ENCODE data around the gene BMAL1. TPM values are rescaled to one million over a fixed set of nuclear protein-coding genes. Genes with fewer than 3 reads are reported as not detected.

Gene BMAL1
- total and polyA plus RNA-seq, 2 of the 8 experiments (the other 6 are each of a cell fraction or from before 2014, with no cell fraction given): 6.8 to 6.9 TPM

DNA sequence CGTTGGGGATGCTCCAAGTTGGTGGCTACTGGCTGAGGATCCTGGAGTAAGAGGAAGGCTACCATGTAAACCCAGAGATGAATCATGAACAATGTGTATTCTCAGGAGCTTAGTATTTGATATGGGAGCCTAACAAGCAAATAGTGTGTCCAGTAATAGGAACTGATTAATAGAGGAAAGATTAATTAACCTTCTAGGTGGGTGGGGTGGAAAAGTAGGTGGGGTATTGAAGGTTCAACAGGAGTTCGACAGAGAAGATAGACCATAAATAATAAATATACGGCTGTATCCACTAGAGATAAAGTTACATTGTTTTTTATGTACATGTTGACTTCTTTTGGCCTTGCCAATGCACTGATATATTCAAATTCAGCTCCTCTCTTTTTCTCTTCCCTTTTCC is 43.1 kb downstream of the BMAL1 start:
- no peaks in the 10 kb centered on the region for H3K79me1 ChIP-seq (ENCODE audit: low read depth, low read length)
- H3K9me3 ChIP-seq (ENCODE audit: insufficient read depth in 2 of 2, low read depth in 1 of 2, low read length in 1 of 2): no peaks in the 10 kb centered on the region
- 87% methylated on average over 3 of the region's 3 CpGs; no CpG with 5 or more reads in 1 of the 2 experiments for WGBS, 2 experiments (ENCODE audit: extremely low coverage in 1 of 2, insufficient coverage in 1 of 2, insufficient read length in 1 of 2, insufficient replicate concordance in 2 of 2, low coverage in 1 of 2, low lambda C conversion rate in 2 of 2, missing lambda C conversion rate in 1 of 2)
- no peak for FAIRE-seq
- H3K36me3 ChIP-seq (ENCODE audit: control insufficient read depth in 2 of 4, insufficient read depth in 4 of 4, low read length in 3 of 4): no peaks in the 10 kb centered on the region
- H3K4me1 ChIP-seq (replicated peaks in 1 of 4; ENCODE audit: control insufficient read depth in 3 of 4, insufficient read depth in 4 of 4, low read length in 3 of 4): peaks cover 0 to 3% (median 0%) of the 10 kb centered on the region in 4 experiments; a peak in 1 of 7 replicates
- no peak overlapping the region for H2BK15ac ChIP-seq (ENCODE audit: low read length)
- no peak overlapping the region for H2AFZ ChIP-seq (ENCODE audit: low read length)
- no peaks in the 10 kb centered on the region for H3K79me2 ChIP-seq (ENCODE audit: control insufficient read depth in 1 of 2, insufficient read depth in 2 of 2, low read length in 2 of 2)
- H4K5ac ChIP-seq (ENCODE audit: insufficient read length, low read depth, low read length): no peak overlapping the region
- H4K8ac ChIP-seq (ENCODE audit: extremely low read depth, insufficient read depth, low read length): no peak overlapping the region
- H2BK120ac ChIP-seq (replicated peaks; ENCODE audit: low read depth, low read length): no peak overlapping the region
- no peak overlapping the region for H4K91ac ChIP-seq (replicated peaks; ENCODE audit: insufficient read length, low read length)
- no peak overlapping the region for H2AK5ac ChIP-seq (ENCODE audit: low read depth, low read length)
- no peak overlapping the region for H3K56ac ChIP-seq (replicated peaks; ENCODE audit: insufficient read length, low read depth, low read length)
- H3K4me2 ChIP-seq (ENCODE audit: insufficient read depth in 1 of 2, low read depth in 2 of 2, low read length in 2 of 2): no peak overlapping the region
- ChIA-PET POLR2A (ENCODE audit: partially characterized antibody) (interaction anchor here (0.5 kb wide), 1 partner anchor 129 kb away, joined by 4 read pairs; no protein-coding TSS in a partner anchor), CTCF (ENCODE audit: partially characterized antibody) (interaction anchor here (1.3 to 2.3 kb wide), 3 partner anchors 14 to 65 kb away, joined by 3 to 6 read pairs (median 6); no protein-coding TSS in a partner anchor)
- no peak overlapping the region for H3K18ac ChIP-seq (ENCODE audit: extremely low read depth, low read length)
- no peaks in the 10 kb centered on the region for H3K23me2 ChIP-seq (ENCODE audit: low read depth, low read length)
- H3K14ac ChIP-seq (ENCODE audit: insufficient read length): no peak overlapping the region
- no peak overlapping the region for H3K27ac ChIP-seq (ENCODE audit: low read depth, low read length)
- no peak for DNase-seq (ENCODE audit: low read depth in 1 of 2, low spot score in 2 of 2)
- no peak overlapping the region for H3K23ac ChIP-seq (ENCODE audit: insufficient read length)
- H2BK5ac ChIP-seq (ENCODE audit: low read depth, low read length): no peak overlapping the region
- H3K4ac ChIP-seq (replicated peaks; ENCODE audit: insufficient read length, low read depth, low read length): no peak overlapping the region
- no peak overlapping the region for H2BK12ac ChIP-seq (ENCODE audit: low read depth, low read length)
- no peaks in the 10 kb centered on the region for H3K27me3 ChIP-seq (replicated peaks in 1 of 4; ENCODE audit: control insufficient read depth in 3 of 4, extremely low read depth in 1 of 4, insufficient read depth in 3 of 4, low read length in 3 of 4)
- H4K20me1 ChIP-seq (replicated peaks in 1 of 2; ENCODE audit: control insufficient read depth in 1 of 2, insufficient read depth in 2 of 2, low read length in 2 of 2): no peaks in the 10 kb centered on the region
- H3K4me3 ChIP-seq (ENCODE audit: extremely low read depth in 1 of 4, insufficient read depth in 2 of 4, low read depth in 3 of 4, low read length in 4 of 4): no peak overlapping the region
- no peak overlapping the region for H2BK20ac ChIP-seq (ENCODE audit: low read length)
- no peak overlapping the region for H3K9ac ChIP-seq (replicated peaks in 1 of 4; ENCODE audit: extremely low read depth in 1 of 4, low read depth in 3 of 4, low read length in 3 of 4)
- TF ChIP-seq SIRT6 (IDR thresholded peaks at IDR 0.05; ENCODE audit: low read length) (no peak), SRF (IDR thresholded peaks at IDR 0.05; ENCODE audit: low read depth, low read length) (no peak), FOSL1 (IDR thresholded peaks at IDR 0.05; ENCODE audit: insufficient read depth, low read depth, low read length) (no peak), TCF12 (IDR thresholded peaks at IDR 0.05; ENCODE audit: low read depth, low read length) (no peak), PHF8 (conservative IDR thresholded peaks at IDR 0.05; ENCODE audit: low read depth, low read length) (no peak), RFX5 (IDR thresholded peaks at IDR 0.05; ENCODE audit: borderline replicate concordance, low read depth, low read length) (no peak), CBX5 (IDR thresholded peaks at IDR 0.05; ENCODE audit: low read depth, low read length) (no peak)

All from H1 (cell line).